ENCODE results near the gene ABCB9.

DNA sequence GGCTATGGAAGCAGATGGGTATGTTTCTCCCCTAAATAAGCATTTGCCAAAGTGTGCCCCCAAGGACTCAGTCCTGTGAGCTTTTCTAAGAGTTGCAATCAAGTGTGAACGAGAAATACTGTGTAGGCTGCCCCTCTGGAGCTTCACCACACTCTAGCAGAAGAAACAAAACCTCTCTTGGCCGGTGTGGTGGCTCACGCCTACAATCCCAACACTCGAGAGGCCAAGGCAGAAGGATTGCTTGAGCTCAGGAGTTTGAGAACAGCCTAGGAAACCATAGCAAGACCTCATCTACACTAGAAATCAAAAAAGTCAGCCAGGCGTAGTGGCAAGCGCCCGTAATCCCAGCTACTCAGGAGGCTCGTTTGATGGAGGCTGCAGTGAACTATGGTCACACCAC lies 80.1 kb downstream of the ABCB9 start:
- TF ChIP-seq, protein P1, sequence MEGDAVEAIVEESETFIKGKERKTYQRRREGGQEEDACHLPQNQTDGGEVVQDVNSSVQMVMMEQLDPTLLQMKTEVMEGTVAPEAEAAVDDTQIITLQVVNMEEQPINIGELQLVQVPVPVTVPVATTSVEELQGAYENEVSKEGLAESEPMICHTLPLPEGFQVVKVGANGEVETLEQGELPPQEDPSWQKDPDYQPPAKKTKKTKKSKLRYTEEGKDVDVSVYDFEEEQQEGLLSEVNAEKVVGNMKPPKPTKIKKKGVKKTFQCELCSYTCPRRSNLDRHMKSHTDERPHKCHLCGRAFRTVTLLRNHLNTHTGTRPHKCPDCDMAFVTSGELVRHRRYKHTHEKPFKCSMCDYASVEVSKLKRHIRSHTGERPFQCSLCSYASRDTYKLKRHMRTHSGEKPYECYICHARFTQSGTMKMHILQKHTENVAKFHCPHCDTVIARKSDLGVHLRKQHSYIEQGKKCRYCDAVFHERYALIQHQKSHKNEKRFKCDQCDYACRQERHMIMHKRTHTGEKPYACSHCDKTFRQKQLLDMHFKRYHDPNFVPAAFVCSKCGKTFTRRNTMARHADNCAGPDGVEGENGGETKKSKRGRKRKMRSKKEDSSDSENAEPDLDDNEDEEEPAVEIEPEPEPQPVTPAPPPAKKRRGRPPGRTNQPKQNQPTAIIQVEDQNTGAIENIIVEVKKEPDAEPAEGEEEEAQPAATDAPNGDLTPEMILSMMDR (IDR thresholded peaks at IDR 0.05) = no peak
- TF ChIP-seq EP300 (IDR thresholded peaks at IDR 0.05) = no peak
- TF ChIP-seq POLR2A (IDR thresholded peaks at IDR 0.05; ENCODE audit: low read depth) = no peak

All from esophagus muscularis mucosa (tissue), 4 donors.